Stimulated activated CD4-positive, alpha-beta T cell treated with anti-CD3 and anti-CD28 coated beads, TNF-alpha, amount 100 ng/mL, for 1 hour (primary cell): ENCODE measurements around the gene TTC12.

Source experiments
- DNase-seq, 3 donors: peaks; one replicate each; pipeline ENCODE4 v3.0.0-alpha.2; 2020; ENCODE audit warnings: low read depth in 3 of 3, low spot score in 1 of 3

The TTC12 gene

DNA sequence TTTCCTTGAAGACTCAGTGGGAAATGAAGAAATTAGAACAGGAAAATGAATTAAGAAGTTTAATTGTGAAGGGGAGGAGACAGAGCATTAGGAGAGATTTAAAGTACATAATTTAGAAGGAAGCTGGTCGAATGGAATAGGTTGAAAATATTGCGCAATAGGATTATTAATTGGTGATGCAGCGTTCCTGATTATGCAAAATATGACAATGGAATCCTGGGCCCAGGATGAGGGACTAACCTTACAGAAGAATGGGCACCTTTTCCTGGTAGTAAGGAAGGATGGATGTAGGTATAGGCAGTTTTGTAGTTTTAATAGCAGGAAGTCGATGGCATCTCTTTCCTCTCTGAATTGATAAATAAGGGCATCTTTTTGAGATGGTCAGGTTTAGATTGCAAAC lies 7.8 kb downstream of the TTC12 start:
- no peak for DNase-seq

DNA sequence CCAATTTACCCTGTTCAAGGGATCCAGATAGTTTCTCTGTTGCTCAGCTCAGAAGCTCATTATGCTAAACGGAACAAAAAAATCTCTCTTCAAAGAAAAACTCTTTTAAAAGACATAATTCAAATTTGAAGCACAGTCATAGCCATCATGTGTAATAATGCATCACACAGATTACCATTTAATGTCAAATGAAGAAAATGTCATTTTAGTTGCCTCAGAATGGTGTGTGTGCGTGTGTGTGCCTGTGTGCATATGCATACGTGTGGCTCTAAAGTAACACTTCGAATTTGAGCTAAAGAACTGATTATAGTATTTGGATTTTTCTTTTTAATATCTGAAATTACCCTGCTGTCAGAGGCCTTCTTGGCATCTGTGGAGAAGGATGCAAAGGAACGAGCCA lies 9.9 kb downstream of the TTC12 start:
- DNase-seq = no peak

DNA sequence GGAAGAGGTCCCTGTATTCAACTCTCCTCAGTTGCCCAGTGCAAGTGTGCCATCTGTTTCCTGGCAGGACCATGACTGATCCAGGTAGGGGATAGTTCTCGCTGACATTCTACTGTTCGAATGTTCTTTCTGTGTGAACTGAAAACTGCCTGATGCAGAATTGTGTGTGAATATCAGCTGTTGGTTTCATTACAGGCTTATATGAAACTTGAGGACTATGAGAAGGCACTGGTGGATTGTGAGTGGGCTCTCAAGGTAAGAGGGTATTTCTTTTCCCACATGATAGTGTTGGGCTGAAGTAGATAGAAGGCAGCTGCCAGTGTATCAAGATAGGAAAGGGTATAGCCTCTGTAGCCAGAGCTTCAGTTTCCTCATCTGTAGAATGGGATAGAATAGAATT lies 15.3 kb downstream of the TTC12 start:
- no peak for DNase-seq

DNA sequence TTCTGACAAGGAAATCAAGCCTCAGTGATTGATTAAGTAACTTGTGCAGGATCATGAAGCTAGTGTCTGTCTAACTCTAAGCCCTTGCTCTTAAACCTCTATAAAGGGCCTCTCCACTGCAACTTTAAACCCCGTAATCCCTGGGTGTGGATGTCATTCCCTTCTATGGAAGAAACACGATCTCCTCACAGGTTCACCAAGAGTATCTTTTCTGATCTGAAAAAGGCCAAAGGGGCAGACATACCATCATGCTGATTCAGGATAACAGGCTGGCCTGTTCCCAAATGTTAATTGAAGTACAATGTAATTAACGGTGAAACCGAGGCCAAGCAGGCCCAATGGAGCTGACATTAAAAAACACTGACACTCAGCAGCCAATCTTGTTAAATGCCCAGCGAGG lies 17.1 kb downstream of the TTC12 start:
- DNase-seq = no peak

DNA sequence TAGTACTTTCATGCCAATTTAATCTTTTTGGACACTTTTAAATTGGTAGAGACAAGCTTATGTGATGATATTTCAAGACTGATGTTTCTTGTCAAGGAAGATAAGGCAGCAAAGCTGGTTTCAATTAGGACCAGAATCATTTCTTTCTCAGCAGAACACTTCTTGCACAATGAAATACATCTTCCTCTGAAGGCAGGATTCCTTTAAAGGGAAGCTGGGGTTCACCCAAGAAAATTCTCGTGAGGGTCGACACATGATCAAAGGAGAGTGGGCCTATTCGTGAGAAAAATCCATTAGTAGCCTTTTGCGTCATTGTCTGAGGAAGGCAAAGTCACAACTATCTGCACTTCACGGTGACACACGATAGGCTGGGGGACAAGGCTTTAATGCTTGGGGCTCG lies 17.6 kb downstream of the TTC12 start:
- DNase-seq = no peak

DNA sequence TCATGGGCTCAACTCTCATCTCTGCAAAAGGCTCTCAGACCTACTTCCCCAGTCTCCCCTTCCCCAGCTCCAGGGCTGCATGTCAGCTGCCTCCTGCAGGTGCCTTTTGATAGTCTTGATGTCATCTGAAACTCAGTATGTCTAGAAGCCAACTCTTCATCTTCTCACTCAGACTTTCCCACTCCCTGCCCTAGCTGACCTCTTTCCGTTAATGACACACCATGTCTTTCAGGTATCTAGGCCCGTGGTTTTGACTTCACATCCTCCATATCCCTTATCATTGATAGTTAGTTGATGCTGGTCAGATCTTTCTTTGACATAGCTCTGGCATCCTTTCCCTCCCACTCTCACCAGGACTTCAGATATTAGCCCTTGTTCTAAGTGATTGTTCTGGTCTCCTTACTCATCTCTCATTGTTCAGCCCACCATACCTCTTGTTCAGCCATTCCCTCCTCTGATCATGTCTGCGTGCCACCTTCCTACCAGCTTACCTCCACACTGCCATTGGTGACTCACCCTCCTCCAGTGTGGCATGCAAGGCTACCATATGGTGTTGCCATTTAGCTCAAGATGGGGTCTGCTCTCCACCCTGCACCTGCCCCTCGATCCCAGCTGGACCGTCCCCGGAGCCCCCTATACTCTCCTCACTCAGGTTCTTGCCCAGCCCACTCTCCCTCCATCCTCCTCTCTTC lies 18.4 kb downstream of the TTC12 start:
- no peak for DNase-seq

DNA sequence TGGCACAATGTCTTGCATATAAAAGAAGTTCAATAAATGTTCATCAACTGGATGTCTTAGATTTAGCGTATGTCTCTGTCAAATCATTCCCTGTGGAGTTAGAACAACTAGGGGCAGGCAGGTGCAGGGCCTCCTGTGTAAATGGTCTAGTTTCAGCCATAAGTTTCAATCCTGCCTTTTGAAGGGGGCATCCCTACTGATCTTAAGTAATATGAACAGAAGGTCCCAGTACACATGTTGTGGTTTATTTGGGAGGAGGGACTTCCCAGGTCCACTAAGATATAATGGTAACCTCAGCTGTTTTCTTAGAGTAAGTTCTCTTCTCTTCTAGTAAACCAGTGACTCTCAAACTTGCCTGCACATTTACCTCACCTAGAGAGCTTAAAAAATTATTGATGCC lies 19.8 kb downstream of the TTC12 start:
- DNase-seq = no peak

DNA sequence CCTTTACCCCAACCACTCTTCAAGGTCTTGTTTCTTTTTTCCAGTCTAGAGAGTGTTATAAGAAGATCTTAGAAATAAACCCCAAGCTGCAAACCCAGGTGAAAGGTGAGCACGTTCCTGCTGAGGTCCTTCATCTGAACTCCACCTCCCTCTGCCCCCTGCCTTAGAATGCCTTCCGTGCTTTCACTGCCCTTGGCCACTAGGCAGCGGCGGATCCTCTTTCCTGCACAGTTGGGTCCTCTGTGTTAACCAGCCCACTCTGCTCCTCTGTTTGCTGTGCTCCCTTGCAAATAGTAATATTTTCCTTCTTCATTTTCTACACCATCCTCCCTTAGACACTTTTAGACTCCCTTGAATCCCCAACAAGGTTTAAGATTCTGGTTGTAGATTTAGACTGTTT lies 24.3 kb downstream of the TTC12 start:
- DNase-seq = no peak

DNA sequence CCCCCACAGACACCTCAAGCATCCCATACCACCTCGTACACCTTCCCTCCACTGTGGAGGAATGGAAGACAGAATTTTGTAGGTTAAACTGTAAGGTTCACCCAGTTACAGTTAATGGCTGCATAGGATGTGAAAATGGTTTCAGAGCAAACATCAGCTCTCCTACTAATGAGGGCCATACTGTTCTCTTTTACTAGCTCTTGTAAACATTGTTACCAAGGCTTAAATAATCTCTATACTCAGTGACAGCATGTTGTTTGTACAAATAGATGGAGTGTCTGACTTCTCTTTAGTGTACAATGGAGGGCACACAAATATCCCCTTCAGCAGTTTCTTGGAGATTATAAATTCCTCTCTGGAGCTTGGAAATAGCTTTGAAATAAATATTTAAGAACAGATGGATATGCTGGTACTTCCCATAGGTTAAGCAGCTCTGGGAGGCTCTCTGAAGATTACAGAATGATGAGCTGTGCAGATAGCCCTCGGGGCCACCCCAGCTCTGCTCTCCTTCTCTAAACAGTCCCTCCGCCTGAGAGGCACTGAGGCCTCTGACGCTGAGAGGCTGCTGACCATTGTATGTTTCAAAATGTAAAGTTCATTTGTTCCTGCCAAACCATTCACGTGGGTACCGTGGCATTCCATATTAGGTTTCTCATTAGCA lies 25.7 kb downstream of the TTC12 start:
- DNase-seq = no peak

DNA sequence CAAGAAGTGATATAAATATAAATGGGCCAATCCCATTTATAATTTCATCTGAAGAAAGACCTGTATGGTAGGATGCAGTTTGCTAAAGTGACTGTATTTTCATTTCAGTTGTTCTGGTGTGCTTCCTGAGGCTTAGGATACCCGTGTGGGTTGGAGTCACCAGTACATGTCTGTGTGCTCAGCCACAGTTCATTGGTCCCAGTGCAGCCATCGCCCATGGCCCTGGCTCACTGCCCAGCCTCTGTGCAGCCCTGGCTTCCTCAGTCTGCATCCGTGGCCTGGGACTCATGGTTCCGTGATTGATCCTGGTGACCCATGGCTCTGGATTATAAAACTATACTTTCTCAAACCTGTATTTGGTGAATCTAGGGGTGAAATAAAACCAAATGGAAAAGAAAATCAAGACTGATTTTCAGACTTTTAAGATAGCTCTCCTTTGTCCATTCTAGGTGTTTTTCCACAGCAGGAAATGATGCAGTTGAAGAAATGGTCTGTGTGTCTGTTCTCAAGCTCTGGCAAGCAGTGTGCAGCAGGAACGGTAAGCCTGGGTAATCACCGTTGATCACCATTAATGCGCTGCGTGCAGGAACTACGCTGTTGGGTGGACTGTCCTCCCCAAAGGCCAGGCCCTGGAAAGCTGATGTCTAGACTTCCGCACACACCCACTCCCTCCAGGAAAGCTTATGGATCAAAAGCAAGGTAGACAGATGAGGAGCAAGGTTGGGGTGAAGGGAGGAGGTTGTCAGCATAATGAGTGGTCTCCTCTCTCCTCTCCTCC lies 27.2 kb downstream of the TTC12 start:
- DNase-seq = no peak

DNA sequence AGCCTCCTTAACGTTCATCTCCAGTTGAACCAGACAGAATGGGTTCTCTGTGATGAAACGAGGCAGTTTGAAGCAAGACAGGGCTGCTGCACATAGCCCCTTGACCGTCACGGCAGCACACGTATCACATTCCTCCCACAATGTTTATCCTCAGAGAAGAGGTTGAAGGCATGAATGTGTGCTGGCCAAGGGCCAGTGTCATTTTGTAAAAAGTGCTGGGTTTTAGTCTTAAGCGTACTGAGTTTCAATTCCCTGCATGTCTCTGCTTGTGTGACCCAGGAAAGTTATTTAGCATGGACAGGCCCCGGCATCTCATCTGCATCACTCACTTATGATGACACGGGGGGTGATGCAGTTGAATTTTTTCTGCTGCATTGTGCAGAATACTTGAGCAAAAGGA lies 31.6 kb downstream of the TTC12 start:
- DNase-seq = no peak

DNA sequence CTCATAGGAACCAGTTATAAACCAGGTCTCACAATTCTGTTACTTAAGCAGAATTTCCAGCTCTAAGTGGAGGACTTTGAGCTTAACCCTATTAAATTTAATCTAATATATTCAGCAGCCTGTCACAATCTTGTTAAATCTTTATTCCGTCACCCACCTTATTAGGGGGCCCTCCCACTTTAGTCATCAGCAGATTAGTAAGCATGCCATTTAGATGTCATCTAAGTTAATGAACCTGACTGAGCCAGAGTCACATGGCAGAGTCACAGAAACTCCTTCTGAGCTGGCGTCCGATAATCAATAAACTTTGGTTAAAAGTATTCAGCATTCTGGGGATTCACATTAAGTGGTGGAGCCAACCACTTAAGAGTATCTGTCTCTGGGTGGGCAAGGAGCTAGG lies 35.1 kb downstream of the TTC12 start:
- DNase-seq = no peak

DNA sequence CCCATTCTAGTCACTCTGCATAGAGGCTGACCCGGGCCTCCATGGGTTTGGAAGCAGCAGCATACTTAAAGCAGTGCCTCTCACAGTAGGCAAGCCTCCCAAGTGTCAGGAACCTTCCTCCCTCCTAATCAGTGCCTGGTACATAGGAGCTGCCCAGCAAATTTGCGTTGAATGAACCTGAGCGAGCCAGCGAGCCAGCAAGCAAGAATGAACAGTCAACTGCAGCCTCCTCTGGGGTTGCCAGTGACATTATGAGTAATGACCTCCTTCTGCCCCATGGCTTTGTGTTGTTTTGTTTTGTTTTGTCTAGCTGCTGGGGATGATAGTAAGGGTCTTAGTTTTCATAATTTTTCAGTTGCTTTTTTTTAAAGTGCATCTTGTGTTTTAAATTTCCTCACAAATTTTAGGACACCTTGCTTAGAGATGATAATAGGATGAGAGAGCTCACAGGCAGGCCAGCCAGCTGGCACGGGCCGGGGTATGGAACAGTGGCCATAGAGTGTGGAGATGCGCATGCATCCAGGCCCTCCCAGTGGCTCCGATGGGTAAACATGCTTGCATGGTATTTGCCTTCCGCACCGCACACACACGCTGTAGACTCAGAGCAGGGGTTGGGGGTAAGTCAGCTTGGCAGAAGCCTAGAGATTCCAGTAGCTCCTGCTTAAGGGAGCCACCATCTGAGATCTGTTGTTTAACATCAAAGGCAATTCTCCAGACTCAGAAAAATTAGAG lies 36.1 kb downstream of the TTC12 start:
- DNase-seq = no peak

DNA sequence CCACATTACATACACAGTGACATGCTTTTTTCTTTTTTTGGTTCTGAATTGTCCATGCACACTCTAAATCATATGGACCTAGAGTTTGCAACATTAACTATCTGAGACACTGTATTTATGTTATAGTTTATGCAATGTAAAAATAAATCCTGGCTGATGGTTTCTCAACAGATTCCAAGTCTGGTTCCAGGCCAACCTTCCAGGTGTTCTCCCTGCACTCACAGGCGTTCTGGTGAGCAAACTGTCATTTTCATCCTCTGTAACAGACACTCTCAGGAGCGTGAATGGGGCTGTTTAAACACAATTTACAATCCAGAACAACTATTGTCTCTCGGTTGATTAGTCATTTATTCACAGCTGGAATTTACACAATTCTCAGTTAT lies 36.7 kb downstream of the TTC12 start:
- DNase-seq = no peak

DNA sequence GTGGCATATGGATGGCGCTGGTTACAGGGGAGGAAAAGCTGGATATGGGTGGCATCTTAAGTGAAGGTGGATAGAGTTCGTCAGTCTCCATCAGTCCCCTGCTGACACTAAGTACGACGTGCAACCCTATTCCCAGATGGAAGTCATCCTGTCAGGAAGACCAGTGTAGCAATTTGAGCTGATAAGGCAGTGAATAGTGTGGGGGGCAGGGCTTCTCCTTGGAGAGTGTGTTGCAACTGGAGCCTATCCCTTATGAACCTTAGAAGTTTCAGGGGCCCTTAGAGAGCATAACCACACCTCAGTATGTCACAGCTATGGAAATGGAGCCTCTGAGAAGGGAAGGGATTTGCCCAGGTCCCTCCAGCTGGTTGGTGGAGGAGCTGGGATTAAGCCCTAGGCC lies 37.1 kb downstream of the TTC12 start:
- no peak for DNase-seq

DNA sequence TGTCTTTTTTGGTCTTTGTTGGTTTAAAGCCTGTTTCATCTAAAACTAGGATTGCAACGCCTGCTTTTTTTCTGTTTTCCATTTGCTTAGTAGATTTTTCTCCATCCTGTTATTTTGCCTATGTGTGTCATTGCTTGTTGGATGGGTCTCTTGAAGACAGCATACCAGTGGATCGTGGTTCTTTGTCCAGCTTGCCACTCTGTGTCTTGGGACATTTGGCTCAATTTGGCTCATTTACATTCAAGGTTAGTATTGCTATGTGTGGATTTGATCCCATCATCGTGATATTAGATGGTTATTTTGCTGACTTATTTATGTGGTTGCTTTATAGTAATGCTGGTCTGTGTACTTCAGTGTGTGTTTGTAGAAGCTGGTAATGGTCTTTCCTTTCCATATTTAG lies 41.8 kb downstream of the TTC12 start:
- no peak for DNase-seq

DNA sequence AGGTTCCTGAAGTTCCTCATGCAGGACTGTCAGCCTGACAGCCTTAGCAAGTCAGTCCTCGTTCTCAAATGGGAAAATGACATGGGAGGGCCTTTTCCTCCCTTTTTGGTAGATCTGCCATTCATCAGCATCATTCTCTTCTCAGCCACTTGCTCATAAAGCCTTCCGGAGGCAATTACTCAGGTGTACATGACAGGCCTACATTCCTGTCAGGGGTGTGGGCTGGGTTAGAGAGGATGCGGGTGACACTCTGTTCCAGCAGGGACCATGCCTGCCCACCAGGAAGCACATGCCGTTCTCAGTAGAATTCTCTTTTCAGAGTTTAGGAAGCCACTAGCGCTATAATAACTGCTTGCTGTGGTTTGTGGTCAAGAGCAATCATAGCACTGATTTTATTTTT lies 49.0 kb downstream of the TTC12 start:
- DNase-seq = no peak

DNA sequence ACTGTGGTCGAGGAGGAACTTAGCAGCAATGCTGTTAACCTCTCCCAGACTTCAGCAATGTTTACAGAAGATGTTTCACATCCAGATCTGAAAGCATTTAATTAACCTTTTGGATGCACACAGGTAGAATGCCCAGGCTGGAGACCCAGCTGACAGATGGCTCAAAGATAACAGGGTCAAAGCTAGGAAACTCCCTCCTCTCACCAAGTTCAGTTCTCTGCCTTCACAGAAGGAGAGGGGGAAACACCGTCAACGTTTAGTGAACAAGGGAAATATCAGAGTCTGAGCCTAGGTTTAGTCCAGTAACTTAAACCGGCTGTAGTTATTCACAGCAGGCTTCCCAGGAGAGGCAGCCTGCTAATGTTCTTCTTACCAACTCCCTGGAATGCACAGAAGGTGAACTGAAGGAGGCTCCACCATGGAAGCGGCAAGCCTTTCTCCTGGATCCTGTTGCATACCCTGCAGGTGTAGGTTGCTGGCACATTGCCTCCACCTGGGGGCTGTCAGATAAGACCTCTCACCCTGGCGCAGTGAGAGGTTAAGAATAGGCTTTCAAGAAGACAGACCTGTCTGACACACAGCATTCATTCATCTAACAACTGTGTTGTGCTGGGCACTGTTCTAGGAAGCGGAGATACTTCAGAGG lies 49.7 kb downstream of the TTC12 start:
- DNase-seq = no peak

DNA sequence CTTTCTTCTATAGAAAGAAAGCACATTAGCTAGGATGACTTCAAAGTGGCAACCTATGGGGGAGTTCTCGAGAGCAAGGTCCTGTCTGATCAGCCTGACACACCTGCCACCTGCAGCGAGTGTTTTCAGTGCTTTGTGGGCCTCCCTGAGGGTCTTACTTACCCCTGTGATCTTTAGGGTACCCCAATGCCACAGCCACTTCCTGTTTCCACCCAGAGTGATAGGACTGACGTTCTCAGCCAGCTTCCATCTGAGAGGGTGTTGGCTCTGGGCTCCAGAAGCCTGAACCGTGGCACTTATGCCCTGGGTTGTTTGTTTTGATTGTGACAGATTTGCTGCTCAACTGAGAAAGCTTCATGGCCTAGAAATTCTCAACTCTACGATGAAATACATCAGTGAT lies 51.5 kb downstream of the TTC12 start:
- DNase-seq = no peak

DNA sequence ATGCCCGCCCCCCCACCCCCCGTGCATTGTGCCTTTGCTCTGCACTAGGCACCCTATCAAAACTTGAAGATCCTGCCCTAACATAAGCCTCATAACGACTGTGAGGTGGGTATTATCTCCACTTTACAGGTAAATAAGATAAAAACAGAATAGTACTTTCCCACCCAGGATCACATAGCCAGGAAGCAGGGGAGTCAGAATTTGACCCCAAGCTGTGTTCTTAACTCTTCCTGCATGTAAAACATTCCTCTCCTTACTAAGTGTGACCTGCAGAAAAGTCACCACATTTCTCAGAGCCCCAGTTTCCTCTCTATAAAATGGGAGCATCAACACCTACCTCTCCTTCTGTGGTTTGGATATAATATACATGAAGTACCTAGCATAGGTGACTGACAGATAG lies 55.0 kb downstream of the TTC12 start:
- DNase-seq = no peak

DNA sequence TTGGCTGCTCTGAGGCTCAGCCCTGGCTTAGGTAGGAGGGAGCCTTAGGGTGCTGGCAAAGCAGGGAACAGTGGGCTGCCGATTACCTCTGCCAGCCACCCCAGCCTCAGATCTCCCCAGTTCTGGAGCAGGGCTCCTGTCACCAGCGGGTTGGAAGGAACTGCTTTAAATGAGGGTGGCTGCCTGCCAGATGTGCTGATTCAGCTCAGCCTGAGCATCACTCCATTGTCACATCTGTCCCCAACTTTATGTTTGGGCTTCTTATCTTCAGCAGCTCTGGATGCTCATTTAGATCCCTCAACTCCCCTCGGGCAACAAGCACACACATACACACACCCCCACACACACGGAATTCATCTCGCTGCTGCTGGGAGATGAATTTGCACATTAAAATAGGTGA lies 56.3 kb downstream of the TTC12 start:
- DNase-seq = no peak
